SK-N-SH treated with all-trans-retinoic acid at 6 μM for 48 hours (cell line): ENCODE measurements around the gene FXYD6.

ENCODE experiments used
- ARNTL ChIP-seq: fragments of 450-650 bp; formaldehyde crosslinking; IDR thresholded peaks from 2 replicates; pipeline ENCODE4 v1.5.0; 2020; ENCODE audit warnings: low read depth, mild to moderate bottlenecking, moderate library complexity, borderline replicate concordance
- ISL1 ChIP-seq: fragments of 250-450 bp; sonication (Bioruptor Pico); IDR thresholded peaks from 2 replicates; pipeline ENCODE4 v2.1.2; 2022; ENCODE audit warnings: mild to moderate bottlenecking, moderate library complexity
- RARB ChIP-seq: fragments of 250-450 bp; sonication (Bioruptor Pico); IDR thresholded peaks from 2 replicates; pipeline ENCODE4 v1.8.0; 2021; ENCODE audit warnings: mild to moderate bottlenecking, moderate library complexity
- TOX ChIP-seq: fragments of 250-450 bp; sonication (Bioruptor Pico); IDR thresholded peaks from 2 replicates; pipeline ENCODE4 v1.8.0; 2021; ENCODE audit warnings: mild to moderate bottlenecking, moderate library complexity, borderline replicate concordance
- ZFP30 ChIP-seq: fragments of 450-650 bp; formaldehyde crosslinking; IDR thresholded peaks from 2 replicates; pipeline ENCODE4 v1.5.0; 2022; ENCODE audit warnings: mild to moderate bottlenecking, moderate library complexity
- ZNF8 ChIP-seq: fragments of 450-650 bp; formaldehyde crosslinking; IDR thresholded peaks from 2 replicates; pipeline ENCODE4 v1.5.0; 2020; ENCODE audit warnings: mild to moderate bottlenecking, moderate library complexity
- TF ChIP-seq, protein P1 (sequence below): fragments of 250-450 bp; sonication (Bioruptor Pico); IDR thresholded peaks from 2 replicates; pipeline ENCODE4 v1.5.1; 2021; ENCODE audit warnings: mild to moderate bottlenecking, moderate library complexity
- TF ChIP-seq, protein P2 (sequence below): fragments of 250-450 bp; sonication (Bioruptor Pico); IDR thresholded peaks from 2 replicates; pipeline ENCODE4 v1.5.0; 2020; ENCODE audit warnings: mild to moderate bottlenecking, moderate library complexity
- TF ChIP-seq, protein P3 (sequence below): fragments of 250-450 bp; sonication (Bioruptor Pico); IDR thresholded peaks from 2 replicates; pipeline ENCODE4 v1.8.0; 2020; ENCODE audit warnings: mild to moderate bottlenecking, moderate library complexity, borderline replicate concordance
- TF ChIP-seq, protein P4 (sequence below): fragments of 250-450 bp; sonication (Bioruptor Pico); IDR thresholded peaks from 2 replicates; pipeline ENCODE4 v1.5.1; 2020; ENCODE audit warnings: low read depth, mild to moderate bottlenecking, moderate library complexity

DNA sequence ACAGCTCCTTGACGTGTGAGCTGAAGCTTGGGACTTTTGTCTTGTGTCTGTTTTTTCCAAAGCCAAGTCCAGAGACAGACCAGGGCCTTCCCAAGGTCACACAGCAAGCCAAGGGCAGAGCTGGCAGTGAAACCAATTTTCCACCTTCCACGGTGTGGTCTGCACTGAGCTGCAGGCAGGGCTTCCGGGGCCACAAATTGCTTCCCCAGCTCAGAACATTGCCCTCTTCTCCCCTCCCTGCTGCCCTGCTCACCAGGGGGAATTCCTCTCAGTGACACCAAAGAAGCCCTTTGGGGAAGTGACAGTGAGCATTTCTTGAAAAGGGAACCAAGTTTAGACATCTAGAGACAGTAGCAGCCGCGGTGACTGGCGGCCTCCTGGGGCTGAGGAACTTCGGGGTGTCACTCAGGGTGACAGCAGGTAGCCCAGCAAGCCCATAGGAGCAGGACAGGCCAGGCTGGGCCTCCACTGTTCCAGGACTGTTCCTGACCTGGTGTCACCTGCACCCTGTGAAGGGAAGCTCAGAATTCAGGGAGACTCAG lies 61.1 kb downstream of the FXYD6 start:
- TF ChIP-seq, protein P1, sequence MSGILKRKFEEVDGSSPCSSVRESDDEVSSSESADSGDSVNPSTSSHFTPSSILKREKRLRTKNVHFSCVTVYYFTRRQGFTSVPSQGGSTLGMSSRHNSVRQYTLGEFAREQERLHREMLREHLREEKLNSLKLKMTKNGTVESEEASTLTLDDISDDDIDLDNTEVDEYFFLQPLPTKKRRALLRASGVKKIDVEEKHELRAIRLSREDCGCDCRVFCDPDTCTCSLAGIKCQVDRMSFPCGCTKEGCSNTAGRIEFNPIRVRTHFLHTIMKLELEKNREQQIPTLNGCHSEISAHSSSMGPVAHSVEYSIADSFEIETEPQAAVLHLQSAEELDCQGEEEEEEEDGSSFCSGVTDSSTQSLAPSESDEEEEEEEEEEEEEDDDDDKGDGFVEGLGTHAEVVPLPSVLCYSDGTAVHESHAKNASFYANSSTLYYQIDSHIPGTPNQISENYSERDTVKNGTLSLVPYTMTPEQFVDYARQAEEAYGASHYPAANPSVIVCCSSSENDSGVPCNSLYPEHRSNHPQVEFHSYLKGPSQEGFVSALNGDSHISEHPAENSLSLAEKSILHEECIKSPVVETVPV (CRISPR knock-in tag), result no peak
- TF ChIP-seq ARNTL (CRISPR knock-in tag) (no peak), RARB (CRISPR knock-in tag) (no peak), ZNF8 (CRISPR knock-in tag) (no peak), TOX (CRISPR knock-in tag) (no peak), ZFP30 (CRISPR knock-in tag) (no peak), ISL1 (CRISPR knock-in tag) (no peak)
- TF ChIP-seq, protein P2, sequence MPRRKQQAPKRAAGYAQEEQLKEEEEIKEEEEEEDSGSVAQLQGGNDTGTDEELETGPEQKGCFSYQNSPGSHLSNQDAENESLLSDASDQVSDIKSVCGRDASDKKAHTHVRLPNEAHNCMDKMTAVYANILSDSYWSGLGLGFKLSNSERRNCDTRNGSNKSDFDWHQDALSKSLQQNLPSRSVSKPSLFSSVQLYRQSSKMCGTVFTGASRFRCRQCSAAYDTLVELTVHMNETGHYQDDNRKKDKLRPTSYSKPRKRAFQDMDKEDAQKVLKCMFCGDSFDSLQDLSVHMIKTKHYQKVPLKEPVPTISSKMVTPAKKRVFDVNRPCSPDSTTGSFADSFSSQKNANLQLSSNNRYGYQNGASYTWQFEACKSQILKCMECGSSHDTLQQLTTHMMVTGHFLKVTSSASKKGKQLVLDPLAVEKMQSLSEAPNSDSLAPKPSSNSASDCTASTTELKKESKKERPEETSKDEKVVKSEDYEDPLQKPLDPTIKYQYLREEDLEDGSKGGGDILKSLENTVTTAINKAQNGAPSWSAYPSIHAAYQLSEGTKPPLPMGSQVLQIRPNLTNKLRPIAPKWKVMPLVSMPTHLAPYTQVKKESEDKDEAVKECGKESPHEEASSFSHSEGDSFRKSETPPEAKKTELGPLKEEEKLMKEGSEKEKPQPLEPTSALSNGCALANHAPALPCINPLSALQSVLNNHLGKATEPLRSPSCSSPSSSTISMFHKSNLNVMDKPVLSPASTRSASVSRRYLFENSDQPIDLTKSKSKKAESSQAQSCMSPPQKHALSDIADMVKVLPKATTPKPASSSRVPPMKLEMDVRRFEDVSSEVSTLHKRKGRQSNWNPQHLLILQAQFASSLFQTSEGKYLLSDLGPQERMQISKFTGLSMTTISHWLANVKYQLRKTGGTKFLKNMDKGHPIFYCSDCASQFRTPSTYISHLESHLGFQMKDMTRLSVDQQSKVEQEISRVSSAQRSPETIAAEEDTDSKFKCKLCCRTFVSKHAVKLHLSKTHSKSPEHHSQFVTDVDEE (CRISPR knock-in tag), result no peak
- TF ChIP-seq, protein P3, sequence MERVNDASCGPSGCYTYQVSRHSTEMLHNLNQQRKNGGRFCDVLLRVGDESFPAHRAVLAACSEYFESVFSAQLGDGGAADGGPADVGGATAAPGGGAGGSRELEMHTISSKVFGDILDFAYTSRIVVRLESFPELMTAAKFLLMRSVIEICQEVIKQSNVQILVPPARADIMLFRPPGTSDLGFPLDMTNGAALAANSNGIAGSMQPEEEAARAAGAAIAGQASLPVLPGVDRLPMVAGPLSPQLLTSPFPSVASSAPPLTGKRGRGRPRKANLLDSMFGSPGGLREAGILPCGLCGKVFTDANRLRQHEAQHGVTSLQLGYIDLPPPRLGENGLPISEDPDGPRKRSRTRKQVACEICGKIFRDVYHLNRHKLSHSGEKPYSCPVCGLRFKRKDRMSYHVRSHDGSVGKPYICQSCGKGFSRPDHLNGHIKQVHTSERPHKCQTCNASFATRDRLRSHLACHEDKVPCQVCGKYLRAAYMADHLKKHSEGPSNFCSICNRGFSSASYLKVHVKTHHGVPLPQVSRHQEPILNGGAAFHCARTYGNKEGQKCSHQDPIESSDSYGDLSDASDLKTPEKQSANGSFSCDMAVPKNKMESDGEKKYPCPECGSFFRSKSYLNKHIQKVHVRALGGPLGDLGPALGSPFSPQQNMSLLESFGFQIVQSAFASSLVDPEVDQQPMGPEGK (CRISPR knock-in tag), result no peak
- TF ChIP-seq, protein P4, sequence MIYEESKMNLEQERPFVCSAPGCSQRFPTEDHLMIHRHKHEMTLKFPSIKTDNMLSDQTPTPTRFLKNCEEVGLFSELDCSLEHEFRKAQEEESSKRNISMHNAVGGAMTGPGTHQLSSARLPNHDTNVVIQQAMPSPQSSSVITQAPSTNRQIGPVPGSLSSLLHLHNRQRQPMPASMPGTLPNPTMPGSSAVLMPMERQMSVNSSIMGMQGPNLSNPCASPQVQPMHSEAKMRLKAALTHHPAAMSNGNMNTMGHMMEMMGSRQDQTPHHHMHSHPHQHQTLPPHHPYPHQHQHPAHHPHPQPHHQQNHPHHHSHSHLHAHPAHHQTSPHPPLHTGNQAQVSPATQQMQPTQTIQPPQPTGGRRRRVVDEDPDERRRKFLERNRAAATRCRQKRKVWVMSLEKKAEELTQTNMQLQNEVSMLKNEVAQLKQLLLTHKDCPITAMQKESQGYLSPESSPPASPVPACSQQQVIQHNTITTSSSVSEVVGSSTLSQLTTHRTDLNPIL (CRISPR knock-in tag), result no peak
